HFF-Myc (cell line): ENCODE results near the gene TBC1D14.

Experiments used
- DNase-seq: peaks from one replicate; pipeline ENCODE4 v3.0.0-alpha.2; 2011; ENCODE audit warnings: low read depth; ENCODE audit errors: extremely low read depth
- H3K4me3 ChIP-seq: replicated peaks from 2 replicates; pipeline ENCODE4 v1.5.1; 2011; ENCODE audit warnings: low read depth, mild to moderate bottlenecking, control low read depth, low read length
- CTCF ChIP-seq: IDR thresholded peaks from 2 replicates; pipeline ENCODE4 v1.5.1; 2012; ENCODE audit warnings: mild to moderate bottlenecking, low read depth, low read length, control low read depth; ENCODE audit errors: missing control alignments

Gene TBC1D14

GRCh38 chr4:6894086-6894478 lies 15.5 kb upstream of the TBC1D14 start:
- no peak overlapping the region for H3K4me3 ChIP-seq
- DNase-seq: no peak
- no peak for TF ChIP-seq CTCF

- no peak overlapping the region for H3K4me3 ChIP-seq
- TF ChIP-seq CTCF: no peak
- DNase-seq: no peak
These were observed 14.8 kb upstream of the TBC1D14 start for GRCh38 chr4:6894528-6895498.

GRCh38 chr4:6896035-6896434 lies 13.6 kb upstream of the TBC1D14 start:
- DNase-seq: no peak
- TF ChIP-seq CTCF: no peak
- no peak overlapping the region for H3K4me3 ChIP-seq

- no peak for TF ChIP-seq CTCF
- no peak for DNase-seq
These were observed 10.9 kb upstream of the TBC1D14 start for GRCh38 chr4:6898763-6899162.

GRCh38 chr4:6900181-6900812 lies 9.3 kb upstream of the TBC1D14 start:
- TF ChIP-seq CTCF: no peak
- no peak for DNase-seq
- no peak overlapping the region for H3K4me3 ChIP-seq

More at GRCh38 chr4:6898763-6899162, 10.9 kb upstream of the TBC1D14 start:
- H3K4me3 ChIP-seq: no peak overlapping the region

GRCh38 chr4:6900956-6901355 lies 8.7 kb upstream of the TBC1D14 start:
- H3K4me3 ChIP-seq: no peak overlapping the region
- DNase-seq: no peak
- no peak for TF ChIP-seq CTCF
